Common myeloid progenitor, CD34-positive (primary cell): ENCODE measurements around the gene PCSK6.

Source experiments
- CTCF ChIA-PET: fragments of 350-600 bp; sonication (Branson Sonifier 250); formaldehyde crosslinking; loops from one replicate; lab custom pipeline; 2021; ENCODE audit warnings: antibody characterized with exemption; lab: Charles Lee
- POLR2A ChIA-PET: fragments of 350-600 bp; sonication (Branson Sonifier 250); formaldehyde crosslinking; loops from one replicate; lab custom pipeline; 2021; ENCODE audit warnings: antibody characterized with exemption; lab: Charles Lee
- DNase-seq, 3 donors: peaks; one replicate each; pipeline versions ENCODE4 v3.0.0 to v3.0.0-alpha.2; 2013
- H3K27ac ChIP-seq, 2 experiments: 1 replicate in 1 of 2; 2 replicates in 1 of 2; pipeline ENCODE4 v1.7.0; 2013; ENCODE audit warnings: inconsistent platforms in 2 of 2, low read length in 2 of 2, mild to moderate bottlenecking in 2 of 2, low read depth in 1 of 2, moderate library complexity in 1 of 2; ENCODE audit not compliant: severe bottlenecking in 2 of 2, insufficient read depth in 1 of 2, poor library complexity in 1 of 2
- H3K27me3 ChIP-seq, 5 experiments: replicated peaks in 2 of 5; 1 replicate in 3 of 5; 2 replicates in 2 of 5; pipeline versions ENCODE4 v1.6.1 to v1.7.0; 2013; ENCODE audit warnings: low read length in 4 of 5, mild to moderate bottlenecking in 2 of 5, moderate library complexity in 2 of 5, inconsistent platforms in 1 of 5; ENCODE audit not compliant: insufficient read depth in 5 of 5, control insufficient read depth in 4 of 5
- H3K36me3 ChIP-seq, 4 experiments: 1 replicate in 2 of 4; 2 replicates in 2 of 4; pipeline versions ENCODE4 v1.6.1 to v1.7.0; 2013; ENCODE audit warnings: low read length in 3 of 4, control low read depth in 1 of 4, mild to moderate bottlenecking in 1 of 4; ENCODE audit not compliant: control insufficient read depth in 4 of 4, insufficient read depth in 4 of 4
- H3K4me1 ChIP-seq, 4 experiments: 1 replicate in 3 of 4; 2 replicates in 1 of 4; pipeline versions ENCODE4 v1.6.1 to v1.7.1; 2013; ENCODE audit warnings: low read length in 3 of 4, mild to moderate bottlenecking in 3 of 4, control low read depth in 1 of 4, inconsistent platforms in 1 of 4, moderate library complexity in 1 of 4; ENCODE audit not compliant: control insufficient read depth in 4 of 4, insufficient read depth in 4 of 4; ENCODE audit errors: control extremely low read depth in 1 of 4
- H3K4me3 ChIP-seq, 7 experiments: 1 replicate in 4 of 7; 2 replicates in 3 of 7; pipeline versions ENCODE4 v1.5.1 to v1.7.0; 2013; ENCODE audit warnings: mild to moderate bottlenecking in 7 of 7, low read length in 6 of 7, moderate library complexity in 6 of 7, inconsistent platforms in 2 of 7, low read depth in 2 of 7, control low read depth in 1 of 7; ENCODE audit not compliant: insufficient read depth in 4 of 7, control insufficient read depth in 1 of 7; ENCODE audit errors: extremely low read depth in 1 of 7
- H3K9me3 ChIP-seq, 5 experiments: 1 replicate in 4 of 5; 2 replicates in 1 of 5; pipeline versions ENCODE4 v1.6.1 to v1.7.1; 2013; ENCODE audit warnings: low read length in 4 of 5, mild to moderate bottlenecking in 2 of 5, inconsistent platforms in 1 of 5, low read depth in 1 of 5, moderate library complexity in 1 of 5; ENCODE audit not compliant: control insufficient read depth in 4 of 5, insufficient read depth in 2 of 5; ENCODE audit errors: control extremely low read depth in 1 of 5
- WGBS: methylation state at CpG from one replicate; pipeline ENCODE4 v1.1.5; 2013; ENCODE audit not compliant: insufficient coverage; 5-methylcytosine and 5-hydroxymethylcytosine counted together

PCSK6 gene

GRCh38 chr15:101277038-101277822, 212.3 kb downstream of the PCSK6 start, which contains the start of gene SELENOS:
Gene SELENOS, minus strand, starts transcription at chr15:101277485. Its CDS starts 68 bp downstream, at chr15:101277417.
- POLR2A ChIA-PET, result no interaction called here

GRCh38 chr15:101276501-101277037, 212.9 kb downstream of the PCSK6 start:
- Histone ChIP-seq H3K27me3 (no peaks in the 10 kb centered on the region), H3K36me3 (peaks cover 19 to 53% (median 40%) of the 10 kb centered on the region in 4 experiments), H3K4me1 (peaks cover 5 to 16% (median 14%) of the 10 kb centered on the region in 4 experiments), H3K4me3 (peak overlapping the region; percentile 68 to 98 (median 92)), H3K9me3 (no peaks in the 10 kb centered on the region), H3K27ac (peak overlapping the region; percentile 74 to 85)
- ChIA-PET POLR2A (interaction anchor here (1.1 kb wide), 1 partner anchor 11 kb away, joined by 3 read pairs; no protein-coding TSS in a partner anchor), CTCF (interaction anchor here (0.6 to 1.3 kb wide), 9 partner anchors 9 to 371 kb away, joined by 3 to 8 read pairs (median 4); no protein-coding TSS in a partner anchor)
- DNase-seq, result peak; percentile 48 to 81 (median 73)
- 22% methylated on average over 14 of the region's 14 CpGs for WGBS

More at GRCh38 chr15:101277038-101277822, 212.3 kb downstream of the PCSK6 start, which contains the start of gene SELENOS:
- peak; percentile 83 to 87 (median 84) for DNase-seq
- peak within 1 kb of the TSS; percentile 68 to 98 (median 92) for H3K4me3 ChIP-seq
- no peaks in the 10 kb centered on the region for H3K27me3 ChIP-seq
- whole genome bisulfite sequencing, result under 1% methylated on average over 90 of the region's 91 CpGs
- peaks cover 23 to 54% (median 39%) of the 10 kb centered on the region in 4 experiments for H3K36me3 ChIP-seq
- H3K9me3 ChIP-seq, result no peaks in the 10 kb centered on the region
- peak within 1 kb of the TSS; percentile 74 to 85 for H3K27ac ChIP-seq
- peaks cover 5 to 16% (median 14%) of the 10 kb centered on the region in 4 experiments for H3K4me1 ChIP-seq
- CTCF ChIA-PET, result interaction anchor here (0.9 to 1.0 kb wide), 3 partner anchors 9 to 363 kb away, joined by 3 to 8 read pairs (median 5); no protein-coding TSS in a partner anchor

GRCh38 chr15:101275018-101275417, 214.5 kb downstream of the PCSK6 start:
- H3K4me1 ChIP-seq, result peaks cover 5 to 16% (median 14%) of the 10 kb centered on the region in 4 experiments
- no peak overlapping the region for H3K27ac ChIP-seq
- POLR2A ChIA-PET, result no interaction called here

GRCh38 chr15:101273534-101273933, 216.0 kb downstream of the PCSK6 start:
- CTCF ChIA-PET, result interaction anchor here (1.0 to 2.1 kb wide), 7 partner anchors 9 to 382 kb away, joined by 3 to 8 read pairs (median 5); no protein-coding TSS in a partner anchor
- POLR2A ChIA-PET, result no interaction called here
- H3K4me1 ChIP-seq, result peaks cover 5 to 16% (median 14%) of the 10 kb centered on the region in 4 experiments
- 78% methylated on average over 5 of the region's 5 CpGs for WGBS
- H3K27ac ChIP-seq, result no peak overlapping the region
- no peaks in the 10 kb centered on the region for H3K9me3 ChIP-seq
- no peak overlapping the region for H3K4me3 ChIP-seq
- no peaks in the 10 kb centered on the region for H3K27me3 ChIP-seq
- peaks cover 22 to 61% (median 49%) of the 10 kb centered on the region in 4 experiments for H3K36me3 ChIP-seq
- no peak for DNase-seq

More at GRCh38 chr15:101275018-101275417, 214.5 kb downstream of the PCSK6 start:
- no peaks in the 10 kb centered on the region for H3K27me3 ChIP-seq
- no peaks in the 10 kb centered on the region for H3K9me3 ChIP-seq
- H3K4me3 ChIP-seq, result no peak overlapping the region
- CTCF ChIA-PET, result interaction anchor here (1.2 kb wide), 1 partner anchor 10 kb away, joined by 3 read pairs; no protein-coding TSS in a partner anchor
- no peak for DNase-seq
- 100% methylated on average over 1 of the region's 5 CpGs for WGBS
- H3K36me3 ChIP-seq, result peaks cover 22 to 54% (median 43%) of the 10 kb centered on the region in 4 experiments

GRCh38 chr15:101272584-101272983, 216.9 kb downstream of the PCSK6 start:
- CTCF ChIA-PET, result interaction anchor here (1.0 to 2.1 kb wide), 5 partner anchors 10 to 383 kb away, joined by 3 to 7 read pairs (median 5); no protein-coding TSS in a partner anchor
- 93% methylated on average over 3 of the region's 9 CpGs for whole genome bisulfite sequencing
- H3K27me3 ChIP-seq, result no peaks in the 10 kb centered on the region
- POLR2A ChIA-PET, result no interaction called here
- DNase-seq, result no peak
- peaks cover 5 to 12% (median 10%) of the 10 kb centered on the region in 4 experiments for H3K4me1 ChIP-seq
- no peak overlapping the region for H3K4me3 ChIP-seq
- no peak overlapping the region for H3K27ac ChIP-seq
- H3K9me3 ChIP-seq, result no peaks in the 10 kb centered on the region
- peaks cover 22 to 61% (median 49%) of the 10 kb centered on the region in 4 experiments for H3K36me3 ChIP-seq

GRCh38 chr15:101269479-101270223, 219.9 kb downstream of the PCSK6 start:
- POLR2A ChIA-PET, result no interaction called here
- WGBS, result 93% methylated on average over 14 of the region's 16 CpGs
- DNase-seq, result no peak
- Histone ChIP-seq H3K4me3 (no peak overlapping the region), H3K4me1 (peaks cover 0 to 4% (median 0%) of the 10 kb centered on the region in 4 experiments), H3K27ac (no peak overlapping the region), H3K36me3 (peaks cover 17 to 52% (median 44%) of the 10 kb centered on the region in 4 experiments), H3K9me3 (no peaks in the 10 kb centered on the region), H3K27me3 (no peaks in the 10 kb centered on the region)
- CTCF ChIA-PET, result interaction anchor here (0.6 to 1.8 kb wide), 6 partner anchors 12 to 253 kb away, joined by 3 to 9 read pairs (median 4); no protein-coding TSS in a partner anchor
